HEK293 (cell line): ENCODE data around the gene F2R.

Source experiments
- CTCF ChIA-PET: fragments of 350-600 bp; formaldehyde crosslinking; extraction: SDS; loops from one replicate; lab custom pipeline; 2021; ENCODE audit warnings: antibody characterized with exemption; lab: Yijun Ruan, JAX
- POLR2A ChIA-PET: fragments of 300-600 bp; formaldehyde crosslinking; extraction: SDS; loops from one replicate; lab custom pipeline; 2020; ENCODE audit warnings: antibody characterized with exemption, inconsistent platforms; lab: Yijun Ruan, JAX
- H3K27ac ChIP-seq: fragments of 200-500 bp; sonication (Bioruptor generic); 2 replicates; pipeline ENCODE4 v1.5.1; 2014; ENCODE audit warnings: low read depth, low read length, control low read depth, inconsistent platforms; ENCODE audit errors: extremely low read depth
- H3K36me3 ChIP-seq, 2 experiments: fragments of 200-500 bp in 1 of 2; sonication (Bioruptor generic) in 1 of 2; 1 replicate in 1 of 2; 2 replicates in 1 of 2; pipeline ENCODE4 v1.5.1; 2014 to 2017; ENCODE audit warnings: inconsistent platforms in 2 of 2, low read length in 2 of 2; ENCODE audit not compliant: control insufficient read depth in 2 of 2, insufficient read depth in 1 of 2
- H3K4me1 ChIP-seq: fragments of 200-500 bp; sonication (Bioruptor generic); 2 replicates; pipeline ENCODE4 v1.5.1; 2014; ENCODE audit warnings: mild to moderate bottlenecking, low read length, inconsistent platforms; ENCODE audit not compliant: control insufficient read depth, insufficient read depth
- H3K4me3 ChIP-seq: 2 replicates; pipeline ENCODE4 v1.5.1; 2011; ENCODE audit warnings: low read depth, mild to moderate bottlenecking, control low read depth, low read length, moderate library complexity
- H3K9me3 ChIP-seq: fragments of 200-500 bp; sonication (Bioruptor generic); 2 replicates; pipeline ENCODE4 v1.5.1; 2014; ENCODE audit warnings: low read depth, low read length, inconsistent platforms; ENCODE audit not compliant: control insufficient read depth, insufficient read depth
- MZF1 ChIP-seq: fragments of 450-650 bp; formaldehyde crosslinking; IDR thresholded peaks from 2 replicates; pipeline ENCODE4 v1.5.1; 2017; ENCODE audit warnings: missing biosample characterization, missing genetic modification characterization, borderline replicate concordance
- ZBTB1 ChIP-seq: fragments of 450-650 bp; formaldehyde crosslinking; IDR thresholded peaks from 2 replicates; pipeline ENCODE4 v1.5.1; 2016; ENCODE audit warnings: missing biosample characterization, missing genetic modification characterization
- ZBTB17 ChIP-seq: fragments of 450-650 bp; formaldehyde crosslinking; IDR thresholded peaks from 2 replicates; pipeline ENCODE4 v1.5.1; 2016; ENCODE audit warnings: missing biosample characterization, missing genetic modification characterization
- ZBTB48 ChIP-seq: fragments of 450-650 bp; formaldehyde crosslinking; IDR thresholded peaks from 2 replicates; pipeline ENCODE4 v1.5.1; 2016; ENCODE audit warnings: missing biosample characterization, missing genetic modification characterization
- ZFP41 ChIP-seq: fragments of 450-650 bp; formaldehyde crosslinking; IDR thresholded peaks from 2 replicates; pipeline ENCODE4 v1.5.1; 2016; ENCODE audit warnings: missing biosample characterization, missing genetic modification characterization, borderline replicate concordance
- ZNF140 ChIP-seq: fragments of 450-650 bp; formaldehyde crosslinking; IDR thresholded peaks from 2 replicates; pipeline ENCODE4 v1.5.1; 2016; ENCODE audit warnings: missing biosample characterization, missing genetic modification characterization
- ZNF18 ChIP-seq: fragments of 450-650 bp; formaldehyde crosslinking; IDR thresholded peaks from 2 replicates; pipeline ENCODE4 v1.5.1; 2016; ENCODE audit warnings: missing biosample characterization, missing genetic modification characterization
- ZNF214 ChIP-seq: fragments of 450-650 bp; formaldehyde crosslinking; IDR thresholded peaks from 2 replicates; pipeline ENCODE4 v1.5.1; 2017; ENCODE audit warnings: missing biosample characterization, mild to moderate bottlenecking, missing genetic modification characterization, borderline replicate concordance
- ZNF280D ChIP-seq: fragments of 450-650 bp; formaldehyde crosslinking; IDR thresholded peaks from 2 replicates; pipeline ENCODE4 v1.5.1; 2016; ENCODE audit warnings: missing biosample characterization, missing genetic modification characterization
- ZNF311 ChIP-seq: fragments of 450-650 bp; formaldehyde crosslinking; IDR thresholded peaks from 2 replicates; pipeline ENCODE4 v1.5.1; 2017; ENCODE audit warnings: missing biosample characterization, missing genetic modification characterization, borderline replicate concordance
- ZNF366 ChIP-seq: fragments of 450-650 bp; formaldehyde crosslinking; conservative IDR thresholded peaks from 2 replicates; pipeline ENCODE4 v1.5.1; 2016; ENCODE audit warnings: missing biosample characterization, missing genetic modification characterization
- ZNF433 ChIP-seq: fragments of 450-650 bp; formaldehyde crosslinking; IDR thresholded peaks from 2 replicates; pipeline ENCODE4 v1.5.1; 2016; ENCODE audit warnings: missing biosample characterization, missing genetic modification characterization, low read depth
- ZNF473 ChIP-seq: fragments of 450-650 bp; formaldehyde crosslinking; IDR thresholded peaks from 2 replicates; pipeline ENCODE4 v1.5.1; 2017; ENCODE audit warnings: missing biosample characterization, missing genetic modification characterization
- ZNF488 ChIP-seq: fragments of 450-650 bp; formaldehyde crosslinking; IDR thresholded peaks from 2 replicates; pipeline ENCODE4 v1.5.1; 2016; ENCODE audit warnings: missing biosample characterization, missing genetic modification characterization
- ZNF510 ChIP-seq: fragments of 450-650 bp; formaldehyde crosslinking; IDR thresholded peaks from 2 replicates; pipeline ENCODE4 v1.5.1; 2018; ENCODE audit warnings: mild to moderate bottlenecking, missing genetic modification characterization, missing biosample characterization; ENCODE audit not compliant: insufficient replicate concordance
- ZNF514 ChIP-seq: fragments of 450-650 bp; formaldehyde crosslinking; IDR thresholded peaks from 2 replicates; pipeline ENCODE4 v1.5.1; 2016; ENCODE audit warnings: missing biosample characterization, missing genetic modification characterization
- ZNF624 ChIP-seq: fragments of 450-650 bp; formaldehyde crosslinking; IDR thresholded peaks from 2 replicates; pipeline ENCODE4 v1.5.1; 2017; ENCODE audit warnings: missing biosample characterization, missing genetic modification characterization
- ZNF664 ChIP-seq: fragments of 450-650 bp; formaldehyde crosslinking; IDR thresholded peaks from 2 replicates; pipeline ENCODE4 v1.5.1; 2016; ENCODE audit warnings: missing biosample characterization, missing genetic modification characterization
- ZNF670 ChIP-seq: fragments of 450-650 bp; formaldehyde crosslinking; IDR thresholded peaks from 2 replicates; pipeline ENCODE4 v1.5.1; 2016; ENCODE audit warnings: missing biosample characterization, missing genetic modification characterization, low read depth
- ZNF677 ChIP-seq: fragments of 450-650 bp; IDR thresholded peaks from 2 replicates; pipeline ENCODE4 v1.5.0; 2018; ENCODE audit warnings: missing biosample characterization, mild to moderate bottlenecking, missing genetic modification characterization, moderate library complexity
- ZNF704 ChIP-seq: fragments of 450-650 bp; formaldehyde crosslinking; IDR thresholded peaks from 2 replicates; pipeline ENCODE4 v1.5.1; 2016; ENCODE audit warnings: missing biosample characterization, missing genetic modification characterization
- ZNF830 ChIP-seq: fragments of 450-650 bp; IDR thresholded peaks from 2 replicates; pipeline ENCODE4 v1.5.0; 2018; ENCODE audit warnings: missing biosample characterization, missing genetic modification characterization, low read depth, mild to moderate bottlenecking, moderate library complexity
- ZSCAN5A ChIP-seq: fragments of 450-650 bp; formaldehyde crosslinking; IDR thresholded peaks from 2 replicates; pipeline ENCODE4 v1.5.1; 2016; ENCODE audit warnings: missing biosample characterization, missing genetic modification characterization
- TF ChIP-seq, protein P1 (sequence below): fragments of 450-650 bp; formaldehyde crosslinking; IDR thresholded peaks from 2 replicates; pipeline ENCODE4 v1.5.1; 2017; ENCODE audit warnings: missing biosample characterization, missing genetic modification characterization

F2R gene

DNA sequence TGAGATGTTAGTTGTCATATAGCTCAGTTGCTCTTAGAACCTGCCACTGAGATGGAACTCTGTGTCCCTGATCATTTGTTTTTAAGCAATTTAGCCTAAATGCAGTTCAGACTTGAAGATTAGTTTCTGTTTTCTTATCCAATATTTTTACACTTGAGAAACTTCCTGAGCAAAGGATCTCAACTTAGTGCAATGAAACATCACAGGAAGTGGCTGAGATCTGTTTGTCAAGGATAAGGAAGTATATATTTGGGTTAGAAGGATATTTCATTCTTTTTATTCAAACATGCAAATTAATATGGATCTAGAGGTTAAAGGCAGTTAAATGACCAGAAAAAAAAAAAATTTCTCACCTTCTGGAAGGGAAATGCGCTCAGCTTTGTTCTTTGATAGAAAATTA, 19.7 kb upstream of the F2R start:
- Histone ChIP-seq H3K4me1 (no peaks in the 10 kb centered on the region), H3K4me3 (no peak overlapping the region), H3K36me3 (no peaks in the 10 kb centered on the region), H3K27ac (no peak overlapping the region), H3K9me3 (no peaks in the 10 kb centered on the region)
- CTCF ChIA-PET, result interaction anchor here (0.5 kb wide), 1 partner anchor 381 kb away, joined by 5 read pairs; no protein-coding TSS in a partner anchor
- no peak for TF ChIP-seq ZSCAN5A
- TF ChIP-seq ZNF677 (tag by site-specific recombination), result no peak
- TF ChIP-seq ZNF514 (tag by site-specific recombination), result no peak
- TF ChIP-seq ZNF214 (tag by site-specific recombination), result no peak
- TF ChIP-seq ZNF704, result no peak
- TF ChIP-seq ZNF830 (tag by site-specific recombination), result no peak
- TF ChIP-seq ZBTB1 (tag by site-specific recombination), result no peak
- POLR2A ChIA-PET, result interaction anchor here (0.6 kb wide), 1 partner anchor 565 kb away, joined by 3 read pairs; no protein-coding TSS in a partner anchor

- H3K36me3 ChIP-seq, result no peaks in the 10 kb centered on the region
- CTCF ChIA-PET, result interaction anchor here (0.7 kb wide), 1 partner anchor 48 kb away, joined by 3 read pairs; no protein-coding TSS in a partner anchor
- no peak overlapping the region for H3K4me3 ChIP-seq
- TF ChIP-seq ZNF311 (tag by site-specific recombination) (no peak), ZNF18 (tag by site-specific recombination) (no peak), ZNF624 (tag by site-specific recombination) (no peak), ZNF366 (tag by site-specific recombination) (no peak), ZFP41 (tag by site-specific recombination) (no peak), MZF1 (no peak), ZNF510 (tag by site-specific recombination) (no peak), ZNF473 (tag by site-specific recombination) (no peak)
- H3K27ac ChIP-seq, result no peak overlapping the region
- POLR2A ChIA-PET, result no interaction called here
- no peaks in the 10 kb centered on the region for H3K4me1 ChIP-seq
- H3K9me3 ChIP-seq, result no peaks in the 10 kb centered on the region
These were observed 18.3 kb upstream of the F2R start for GRCh38 chr5:76697670-76698069.

DNA sequence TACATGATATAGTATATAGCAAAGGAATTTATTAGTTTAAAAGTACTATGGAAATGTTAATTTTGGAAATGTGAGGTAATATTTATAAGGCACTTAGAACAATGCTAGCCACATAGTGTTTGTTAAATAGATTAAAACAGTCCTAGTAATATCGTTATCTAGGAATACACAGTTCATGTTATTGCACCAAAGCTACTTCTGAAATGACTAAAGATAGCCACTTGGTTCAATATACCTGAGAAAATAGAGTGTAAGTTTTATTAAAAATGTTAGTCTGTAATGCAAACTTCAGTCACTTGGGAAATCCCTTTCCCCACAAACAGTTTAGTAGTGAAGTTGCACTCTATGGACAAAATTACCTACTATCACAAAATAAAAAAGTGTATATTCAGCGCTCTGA, 15.4 kb upstream of the F2R start:
- ChIA-PET CTCF (no interaction called here), POLR2A (no interaction called here)
- Histone ChIP-seq H3K4me3 (no peak overlapping the region), H3K4me1 (no peaks in the 10 kb centered on the region), H3K9me3 (no peaks in the 10 kb centered on the region), H3K36me3 (no peaks in the 10 kb centered on the region), H3K27ac (no peak overlapping the region)
- TF ChIP-seq ZNF140 (tag by site-specific recombination) (no peak), ZBTB17 (tag by site-specific recombination) (no peak), ZNF433 (tag by site-specific recombination) (no peak), ZBTB48 (no peak), ZNF280D (tag by site-specific recombination) (no peak), ZNF664 (tag by site-specific recombination) (no peak), ZNF488 (tag by site-specific recombination) (no peak), ZNF510 (tag by site-specific recombination) (no peak), ZNF670 (tag by site-specific recombination) (no peak)
- TF ChIP-seq, protein P1, sequence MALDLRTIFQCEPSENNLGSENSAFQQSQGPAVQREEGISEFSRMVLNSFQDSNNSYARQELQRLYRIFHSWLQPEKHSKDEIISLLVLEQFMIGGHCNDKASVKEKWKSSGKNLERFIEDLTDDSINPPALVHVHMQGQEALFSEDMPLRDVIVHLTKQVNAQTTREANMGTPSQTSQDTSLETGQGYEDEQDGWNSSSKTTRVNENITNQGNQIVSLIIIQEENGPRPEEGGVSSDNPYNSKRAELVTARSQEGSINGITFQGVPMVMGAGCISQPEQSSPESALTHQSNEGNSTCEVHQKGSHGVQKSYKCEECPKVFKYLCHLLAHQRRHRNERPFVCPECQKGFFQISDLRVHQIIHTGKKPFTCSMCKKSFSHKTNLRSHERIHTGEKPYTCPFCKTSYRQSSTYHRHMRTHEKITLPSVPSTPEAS, result no peak
